Stimulated activated naive CD8-positive, alpha-beta T cell treated with anti-CD3 and anti-CD28 coated beads, Interleukin-15, Interleukin-2, amounts not matched to agents 100 U/mL and 50 U/mL, for 24 hours (primary cell): ENCODE data around the gene AHDC1.

Experiments
- ATAC-seq: fragments of 150-1000 bp; cut with Tn5 transposase; one replicate; pipeline ENCODE4 v1.10.0; 2021
- DNase-seq: peaks from one replicate; pipeline ENCODE4 v3.0.0; 2021

Gene AHDC1

DNA sequence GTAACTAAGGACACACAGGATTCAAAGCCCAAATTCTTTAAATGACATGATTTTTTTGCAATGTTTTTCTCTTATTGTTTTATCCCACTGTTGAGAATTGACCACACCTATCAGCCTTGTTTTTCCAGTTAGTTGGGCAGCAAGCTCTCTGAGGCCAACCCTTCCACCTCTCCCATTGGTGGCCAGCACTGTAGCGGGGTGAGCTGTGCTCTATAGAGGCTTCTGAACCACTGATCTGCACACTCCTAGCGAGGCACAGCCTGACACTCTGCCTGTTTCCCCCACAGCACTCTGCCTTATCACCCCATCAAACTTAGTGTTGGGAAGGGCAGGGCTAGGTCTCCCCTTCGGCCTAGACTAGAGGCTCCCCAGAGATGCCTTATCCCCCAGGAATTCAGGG lies 19.5 kb downstream of the AHDC1 start:
- ATAC-seq (no peak), DNase-seq (no peak)

DNA sequence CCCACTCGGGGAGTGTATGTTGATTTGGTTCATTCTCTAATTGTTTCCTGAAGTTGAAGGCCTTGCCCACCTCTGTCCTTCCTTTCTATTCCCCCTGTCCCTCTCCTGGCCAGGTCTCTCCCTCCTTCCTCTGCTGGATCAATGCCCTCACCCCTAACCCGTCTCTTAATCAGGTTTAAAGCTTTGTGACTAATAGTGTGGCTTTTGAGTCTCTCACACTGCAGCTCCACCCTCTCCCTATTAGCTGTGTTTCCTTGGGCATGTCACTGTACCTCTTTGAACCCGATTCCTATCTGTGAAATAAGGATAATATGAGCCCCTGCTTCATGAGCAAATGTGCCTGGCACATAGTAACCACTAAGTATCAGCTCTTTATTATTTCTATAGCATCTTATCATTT lies 20.5 kb downstream of the AHDC1 start:
- DNase-seq (no peak), ATAC-seq (no peak)

DNA sequence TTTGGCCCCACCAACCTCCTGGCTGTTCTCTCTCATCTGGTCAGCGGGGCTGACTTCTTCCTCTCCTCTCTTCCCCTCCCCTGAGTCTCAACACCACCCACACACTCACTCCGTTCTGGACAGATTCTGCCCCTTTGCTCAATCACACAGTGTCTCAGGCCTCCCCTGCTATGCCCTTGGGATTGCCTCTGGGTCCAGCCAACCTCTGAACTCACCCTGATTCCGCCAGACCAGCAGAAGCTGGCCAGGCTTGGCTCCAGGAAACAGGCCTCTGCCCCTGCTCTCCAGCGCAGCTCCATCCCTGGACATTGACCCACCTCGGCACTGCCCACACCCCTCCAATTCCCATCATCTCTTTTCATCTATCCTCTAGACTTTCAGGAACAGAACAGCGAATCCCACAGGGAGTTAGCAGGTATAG lies 22.1 kb downstream of the AHDC1 start:
- ATAC-seq (no peak), DNase-seq (no peak)

DNA sequence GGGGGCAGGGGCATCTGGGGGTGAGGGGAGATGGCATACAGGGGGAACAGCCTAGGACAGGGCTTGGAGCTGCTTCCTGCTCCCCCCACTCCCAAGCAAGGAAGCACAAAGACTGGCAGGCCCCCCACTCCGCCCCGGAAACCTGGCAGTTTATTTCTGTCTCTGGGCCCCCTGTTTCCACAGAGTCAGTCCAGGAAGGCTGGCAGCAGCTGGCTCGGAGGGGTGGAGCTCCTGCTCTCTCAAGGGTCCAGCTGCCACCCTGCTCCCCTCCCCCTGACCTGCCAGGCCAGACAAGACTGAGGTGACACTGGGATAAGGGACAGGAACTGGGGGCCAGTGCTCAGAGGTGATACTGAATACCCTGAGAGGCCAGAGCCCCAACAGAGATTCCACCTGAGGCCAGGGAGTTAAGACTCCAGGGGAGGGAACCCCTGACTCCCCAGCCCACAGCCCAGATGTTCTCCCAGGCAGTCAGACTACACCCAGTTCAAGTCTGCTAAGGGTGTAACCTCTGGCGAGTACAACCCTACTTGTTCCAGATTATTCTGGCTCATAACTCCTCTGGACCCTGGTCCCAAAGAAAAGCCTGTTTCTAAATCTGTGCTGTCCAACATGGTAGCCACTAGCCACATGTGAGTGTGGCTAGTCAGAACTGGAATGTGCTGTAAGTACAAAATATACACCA lies 26.3 kb downstream of the AHDC1 start:
- DNase-seq: no peak
- no peak for ATAC-seq

DNA sequence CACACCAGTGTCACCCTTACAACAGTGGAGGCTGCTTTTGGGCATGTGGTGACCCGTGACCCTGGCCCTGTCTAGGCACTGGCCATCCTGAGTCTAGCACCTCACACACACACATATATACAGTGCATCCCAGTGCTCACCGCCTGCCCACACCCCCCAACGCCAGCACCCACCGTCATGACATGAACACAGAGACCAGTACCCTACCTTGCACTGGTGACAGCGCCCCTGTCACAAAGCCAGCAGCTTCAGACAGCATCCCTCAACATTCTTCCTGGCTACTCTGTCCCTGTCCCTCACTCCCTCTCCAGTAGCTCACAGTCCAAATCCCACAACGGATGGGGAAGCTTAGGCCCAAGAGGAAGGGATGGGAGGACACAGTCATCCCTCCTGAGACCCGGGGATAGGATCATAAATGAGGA lies 27.1 kb downstream of the AHDC1 start:
- ATAC-seq (no peak), DNase-seq (no peak)

DNA sequence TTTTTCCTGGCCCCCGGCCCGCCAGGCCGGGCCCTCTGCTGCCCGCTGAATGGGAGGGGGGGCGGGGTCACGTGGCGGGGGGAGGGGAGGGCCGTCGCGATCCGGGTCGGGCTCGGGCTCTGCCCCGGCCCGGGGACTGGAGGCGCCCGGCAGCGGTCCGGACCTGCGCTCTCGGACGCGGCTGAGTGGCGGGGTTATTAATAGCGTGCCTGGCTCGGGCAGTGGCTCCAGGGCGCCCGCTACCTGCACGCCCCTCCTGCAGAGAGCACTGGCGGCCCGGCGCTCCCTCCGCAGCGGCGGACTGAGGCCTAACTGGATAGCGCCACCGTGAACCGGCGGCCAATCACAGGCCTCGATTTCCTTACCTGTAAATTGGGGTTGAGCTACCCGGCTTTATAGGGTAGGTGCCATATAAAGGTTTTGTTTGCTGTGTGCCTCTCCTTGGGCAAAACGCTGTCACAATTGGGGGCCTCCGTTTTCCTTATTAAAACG lies 28.1 kb downstream of the AHDC1 start:
- DNase-seq (no peak), ATAC-seq (no peak)

DNA sequence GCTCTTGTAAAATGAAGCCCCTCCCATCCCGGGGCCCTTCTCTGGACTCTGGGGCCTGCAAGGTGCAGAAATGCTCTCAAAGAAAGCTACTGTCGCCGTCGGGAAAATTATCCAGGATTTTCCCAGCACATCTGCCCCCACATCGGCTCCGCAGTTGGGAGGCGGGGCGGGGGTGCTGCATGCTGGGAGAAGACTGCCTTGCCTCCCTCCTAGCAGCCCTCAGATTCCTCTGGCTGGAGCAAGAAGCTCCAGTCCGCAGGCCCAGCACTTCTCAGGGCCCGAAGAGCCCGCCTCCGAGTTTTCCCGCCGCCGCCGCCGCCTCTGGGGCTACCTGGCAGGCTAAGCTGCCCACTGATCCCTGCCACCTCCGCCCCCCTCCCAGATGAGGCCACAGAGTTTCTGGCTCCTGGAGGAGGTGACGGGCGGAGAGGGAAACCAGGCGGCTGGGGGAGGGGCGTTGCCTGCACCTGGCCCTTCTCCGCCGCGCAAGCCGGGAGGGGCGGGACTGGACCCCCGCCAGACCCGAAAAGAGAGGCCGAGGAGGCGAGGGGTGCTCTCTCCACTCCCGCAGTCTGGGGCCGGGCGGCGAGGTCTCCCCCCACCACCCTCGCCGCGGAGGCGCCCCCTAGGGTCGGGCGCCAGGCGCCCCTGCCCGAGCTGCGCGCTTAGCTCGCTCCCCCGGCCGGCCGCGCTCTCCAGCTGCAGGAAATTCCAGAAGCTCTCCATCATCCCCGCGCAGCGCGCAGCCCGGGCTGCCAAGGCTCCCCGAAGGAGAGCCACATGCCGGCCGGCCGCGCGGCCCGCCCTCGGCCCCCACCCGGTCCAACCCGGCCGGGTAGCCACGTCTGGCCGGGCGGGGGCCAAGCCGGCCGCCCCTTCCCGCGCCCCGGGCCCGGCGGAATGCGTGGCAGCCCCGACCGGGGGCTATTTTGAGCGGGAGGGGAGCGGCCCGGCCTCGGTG lies 28.8 kb downstream of the AHDC1 start:
- DNase-seq: no peak
- no peak for ATAC-seq

DNA sequence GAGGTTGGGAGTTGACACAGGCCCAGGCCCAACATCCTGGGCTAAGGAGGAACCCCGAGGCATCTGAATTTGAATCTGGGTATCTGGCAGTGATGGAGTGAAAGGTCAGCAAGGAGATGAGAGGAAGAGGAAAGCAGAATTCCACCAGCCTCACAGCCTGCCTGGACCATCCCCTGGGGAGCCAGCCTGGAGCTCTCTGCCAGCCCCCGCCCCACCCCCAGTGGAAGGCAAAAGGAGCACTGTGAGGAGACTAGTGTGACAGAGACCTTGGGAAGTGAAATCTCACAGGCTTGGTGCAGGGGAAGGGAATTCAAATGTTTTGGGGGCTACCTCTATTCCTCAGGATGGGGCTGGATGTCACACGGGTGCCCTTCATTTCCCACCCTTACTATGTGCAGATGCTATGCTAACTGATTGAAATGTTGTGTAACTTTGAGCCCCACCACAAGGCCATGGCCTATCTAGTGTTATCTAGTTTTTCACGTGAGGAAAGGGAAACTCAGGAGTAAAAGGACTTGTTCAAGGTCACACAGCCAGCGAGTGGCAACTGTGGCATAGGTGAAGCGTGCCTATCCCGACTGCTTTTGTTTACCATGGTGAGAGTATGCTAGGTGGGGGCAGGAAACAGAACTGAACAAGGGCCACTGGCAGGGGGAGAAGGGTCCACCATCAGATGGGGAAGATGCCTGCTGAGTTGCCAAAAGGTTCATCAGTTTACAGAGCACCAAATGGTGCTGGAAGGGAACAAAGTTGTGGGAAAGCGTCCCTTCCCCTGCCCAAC lies 29.8 kb downstream of the AHDC1 start:
- no peak for ATAC-seq
- DNase-seq: no peak

DNA sequence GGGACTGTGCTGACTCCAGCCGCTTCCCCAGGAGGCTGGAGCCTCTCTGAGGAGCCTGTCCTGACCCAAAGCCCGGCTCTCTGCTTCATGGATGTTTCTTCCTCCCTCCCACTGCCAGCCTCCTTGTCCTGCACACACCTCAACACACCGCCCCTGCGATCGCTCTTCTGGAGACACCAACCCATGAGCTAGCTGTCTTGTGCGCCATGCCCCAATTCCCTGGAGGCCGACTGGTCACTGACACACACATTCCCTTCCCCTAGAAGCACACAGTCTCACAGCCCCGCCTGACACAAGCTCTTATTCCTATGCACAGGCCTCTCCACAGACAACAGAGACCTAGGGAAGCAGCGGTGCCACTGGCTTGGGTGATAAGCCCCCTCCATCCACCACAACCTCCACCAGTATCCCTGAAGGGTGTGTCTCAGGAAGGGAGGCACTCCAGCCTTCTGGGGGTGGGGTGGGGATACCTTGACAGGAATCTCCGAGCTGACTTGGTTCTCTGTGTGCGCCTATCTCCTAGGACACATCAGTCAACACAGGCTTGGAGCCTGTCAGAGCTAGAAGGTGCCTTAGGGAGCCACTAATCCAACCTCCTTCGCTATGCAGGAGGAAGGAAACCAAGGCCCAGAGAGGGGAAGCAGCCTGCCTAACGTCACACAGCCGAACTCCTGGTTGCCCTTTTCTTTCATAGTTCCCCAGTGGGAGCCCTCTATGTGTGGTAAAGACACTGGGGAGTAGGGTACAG lies 31.1 kb downstream of the AHDC1 start:
- no peak for ATAC-seq
- no peak for DNase-seq

DNA sequence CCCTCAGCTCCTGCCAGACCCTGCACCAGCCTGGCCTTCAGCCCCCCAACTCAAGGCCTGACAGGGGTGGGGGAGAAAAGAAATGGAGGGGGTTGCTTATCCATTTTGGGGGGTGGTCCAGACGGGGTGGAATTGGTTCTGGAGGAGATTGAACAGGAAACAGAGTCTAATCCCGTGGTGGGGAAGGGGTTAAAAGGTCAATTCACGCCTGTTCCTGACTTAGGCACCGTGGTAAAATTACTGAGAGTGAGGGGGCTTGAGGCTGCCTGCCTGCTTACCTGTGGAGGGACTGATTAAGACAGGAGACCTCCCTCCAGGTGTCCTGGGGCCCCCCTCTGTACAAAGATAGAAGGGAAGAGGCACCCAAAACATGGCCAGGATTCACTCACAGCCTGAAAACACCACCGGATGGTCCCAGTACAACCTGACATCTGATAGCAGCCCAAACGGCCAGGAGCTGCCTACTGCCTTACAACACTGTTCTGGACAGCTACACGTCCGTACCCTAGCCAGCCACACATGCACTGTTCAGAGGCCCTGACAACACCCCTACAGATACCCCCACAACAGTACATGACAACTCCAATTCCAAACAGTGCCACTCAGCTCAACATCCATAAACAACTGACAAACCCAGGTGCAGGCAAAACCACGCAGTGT lies 31.8 kb downstream of the AHDC1 start:
- ATAC-seq (no peak), DNase-seq (no peak)

DNA sequence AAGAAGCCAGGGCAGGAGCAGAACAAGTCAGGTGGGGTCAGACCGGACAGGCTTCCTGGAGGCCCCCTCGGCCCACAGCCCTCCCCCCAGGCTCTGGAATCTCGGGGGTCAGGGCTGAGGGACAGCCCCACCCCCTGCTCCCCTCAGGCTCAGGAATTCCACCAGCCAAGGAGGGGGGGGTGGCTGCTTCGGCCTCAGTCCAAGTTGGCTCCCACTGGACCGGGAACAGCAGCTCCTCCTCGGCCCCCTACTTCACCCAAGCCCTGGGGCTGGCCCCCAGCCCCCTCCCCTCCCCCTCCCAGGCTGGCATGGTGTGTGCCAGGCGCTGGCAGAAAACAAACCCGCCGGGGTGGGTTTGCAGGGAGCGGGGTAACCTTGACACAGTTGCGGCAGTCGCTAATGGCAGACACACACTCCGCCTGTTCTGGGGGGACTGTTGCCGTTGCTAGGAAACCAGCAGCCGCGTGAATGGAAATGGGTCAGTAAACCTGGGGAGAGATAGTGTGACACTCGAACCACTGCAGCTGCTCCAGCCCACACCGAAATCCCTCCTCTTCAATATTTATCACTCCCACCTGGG lies 32.4 kb downstream of the AHDC1 start:
- DNase-seq: no peak
- no peak for ATAC-seq

DNA sequence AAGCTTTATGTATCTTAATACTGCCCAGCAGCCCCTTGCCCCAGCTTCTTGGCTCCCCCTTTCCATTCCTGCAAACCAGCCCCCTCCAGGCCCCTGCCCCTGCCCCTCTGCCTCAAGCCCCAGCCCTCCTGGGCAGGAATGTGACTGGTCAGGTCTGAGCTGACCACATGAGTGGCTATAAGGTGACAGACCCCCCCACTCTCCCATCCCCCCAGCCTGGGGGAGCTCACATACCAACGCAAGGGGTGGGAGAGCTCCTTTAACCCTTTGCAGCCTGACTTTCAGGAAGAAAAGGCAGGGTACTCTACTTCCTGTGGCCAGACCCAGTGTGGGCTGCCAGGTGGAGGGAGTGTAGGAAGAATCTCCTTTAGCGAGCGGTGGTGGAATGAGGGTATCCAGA lies 33.2 kb downstream of the AHDC1 start:
- DNase-seq (no peak), ATAC-seq (no peak)

DNA sequence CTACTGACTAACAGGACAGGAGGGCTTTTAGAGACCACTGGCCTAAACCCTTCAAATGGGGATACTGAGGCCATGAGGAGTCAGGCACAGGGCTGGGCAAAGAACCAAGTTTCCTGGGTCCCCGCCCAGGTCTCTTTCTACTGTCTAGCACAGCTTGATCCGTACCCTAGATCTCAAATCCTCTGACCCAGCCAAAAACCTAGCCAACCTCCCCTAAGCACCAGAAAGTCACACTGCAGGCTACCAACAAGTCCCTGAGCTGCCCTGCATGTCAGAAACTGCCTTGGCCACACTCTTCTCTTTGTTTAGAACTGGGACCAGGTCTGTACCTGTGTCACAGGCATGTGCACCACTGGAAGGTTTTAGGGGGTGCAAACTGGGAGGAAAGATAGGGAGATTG lies 33.6 kb downstream of the AHDC1 start:
- no peak for DNase-seq
- no peak for ATAC-seq

DNA sequence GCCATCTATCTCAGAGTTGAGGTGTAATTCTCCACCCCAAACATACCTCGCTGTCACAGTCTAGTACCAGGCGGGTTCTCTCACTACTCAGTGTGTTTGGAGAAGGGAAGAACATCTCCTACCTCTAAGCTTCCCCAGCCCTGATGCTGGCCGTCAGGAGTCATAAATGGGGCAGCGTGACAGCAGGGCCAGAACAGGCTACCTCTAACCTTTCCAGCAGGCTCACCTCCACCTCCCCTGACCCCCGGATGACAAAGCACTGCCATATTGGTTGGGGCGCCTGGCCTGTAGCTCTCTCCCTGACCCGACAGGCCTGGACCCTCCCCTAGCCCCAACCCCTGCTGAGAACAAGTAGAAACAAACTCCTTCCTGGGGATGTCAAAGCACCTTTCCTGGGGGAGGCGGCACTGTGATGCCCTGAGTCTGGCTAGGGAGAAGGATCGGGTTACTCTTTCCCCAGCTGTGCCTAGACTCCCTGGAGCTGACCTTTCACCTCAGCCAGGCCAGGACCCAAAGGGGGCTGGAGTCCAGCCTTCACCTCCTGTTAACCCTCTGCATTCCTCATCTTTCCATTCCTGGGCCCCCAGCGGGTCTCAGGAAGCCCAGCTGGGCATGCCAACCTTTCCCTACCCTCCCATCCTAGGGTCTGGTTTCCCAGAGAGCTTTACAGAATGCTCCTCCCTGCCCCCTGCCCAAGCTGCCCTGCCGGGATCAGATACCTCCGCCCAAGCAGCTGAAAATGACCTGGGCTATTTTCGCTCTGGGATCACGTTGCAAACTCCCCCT lies 34.2 kb downstream of the AHDC1 start:
- DNase-seq (no peak), ATAC-seq (no peak)

DNA sequence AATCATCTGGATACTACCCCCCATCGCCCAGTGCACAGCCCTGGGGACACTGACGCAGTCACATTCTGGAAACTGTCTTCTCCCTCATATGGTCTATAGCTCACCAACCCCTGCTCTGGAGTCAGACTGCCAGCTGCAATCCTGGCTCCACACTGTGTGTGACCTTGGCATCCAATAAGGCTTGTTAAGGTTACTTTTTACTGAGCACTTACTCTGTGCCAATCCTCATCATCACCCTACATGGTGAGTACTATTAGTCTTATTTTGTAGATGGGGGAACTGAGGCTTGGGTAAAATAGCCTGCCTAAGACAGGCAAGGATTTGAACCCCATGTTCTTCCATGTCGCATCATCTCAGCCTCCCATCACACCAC lies 34.9 kb downstream of the AHDC1 start:
- DNase-seq: no peak
- no peak for ATAC-seq

DNA sequence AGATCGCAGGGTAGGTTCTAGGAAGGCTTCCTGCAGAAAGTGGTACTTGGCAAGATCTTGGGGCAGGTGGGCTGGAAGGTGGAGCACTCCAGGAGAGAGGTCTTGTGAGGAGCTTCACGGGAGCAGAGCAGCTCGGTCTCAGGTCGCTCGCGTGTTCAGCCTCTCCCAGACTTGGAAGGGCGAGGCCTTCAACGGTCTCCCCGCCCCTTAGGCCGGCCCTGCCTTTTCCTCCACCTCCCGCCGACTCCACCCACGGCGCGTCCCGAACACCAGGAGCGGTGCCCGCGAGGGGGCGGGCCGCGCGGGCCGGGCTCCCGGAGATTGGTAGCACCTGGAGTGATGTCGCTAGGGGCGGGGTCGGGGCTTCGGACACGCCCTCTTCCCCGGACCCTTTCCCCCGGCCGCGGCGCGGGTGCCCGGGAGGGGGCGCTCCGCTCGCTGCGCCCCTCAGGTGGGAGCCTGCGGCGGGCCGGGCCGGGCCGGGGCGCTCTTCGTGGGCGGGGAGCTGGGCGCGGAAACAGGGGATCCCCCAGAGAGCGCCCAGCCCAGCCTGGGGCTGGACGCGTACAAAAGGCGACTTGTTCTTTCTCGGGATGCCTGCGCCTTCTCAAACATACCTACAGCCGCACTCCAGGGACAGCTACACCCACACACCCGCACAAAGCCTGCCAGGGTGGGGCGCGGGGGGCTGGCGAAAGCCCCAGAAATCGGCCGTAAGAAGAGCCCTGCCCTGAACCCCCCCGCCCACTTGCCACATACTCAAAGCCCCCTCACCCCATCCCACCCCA lies 35.5 kb downstream of the AHDC1 start:
- peak; percentile 92 for ATAC-seq
- peak; percentile 95 for DNase-seq

DNA sequence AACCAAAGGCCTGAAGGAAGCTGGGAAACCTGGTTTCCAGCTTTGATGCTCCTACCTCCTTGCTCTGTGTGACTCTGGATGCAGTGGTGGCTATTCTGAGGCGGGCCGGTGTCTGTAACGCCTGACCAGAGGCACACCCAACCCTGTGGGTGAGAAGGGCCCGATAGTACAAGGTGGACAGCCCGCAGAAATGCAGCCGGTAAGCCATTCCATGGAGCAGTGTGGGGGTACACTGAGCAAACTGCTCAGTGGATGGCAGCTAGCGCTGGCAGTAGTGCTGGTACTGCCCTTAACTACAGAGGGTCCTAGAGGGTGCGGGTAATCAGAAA lies 36.0 kb downstream of the AHDC1 start:
- ATAC-seq: no peak
- no peak for DNase-seq

DNA sequence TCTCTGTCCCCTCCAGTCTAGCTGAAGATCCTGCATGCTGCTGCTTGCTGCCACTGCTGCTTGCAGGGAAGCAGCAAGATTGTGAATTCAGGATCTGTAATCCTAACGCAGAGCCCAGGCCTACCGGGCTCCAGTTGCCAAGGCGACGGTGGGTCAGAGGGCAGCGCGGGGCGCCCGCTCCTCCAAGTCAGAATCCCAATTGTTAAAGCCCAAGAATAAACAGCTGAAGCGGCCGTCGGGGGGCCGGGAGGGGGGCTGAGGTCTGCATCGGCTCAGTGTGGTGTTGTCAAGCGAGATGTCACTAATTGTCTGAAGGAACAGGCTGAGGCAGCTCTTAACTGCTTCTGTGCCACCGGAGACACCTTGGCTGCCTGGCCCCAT lies 36.8 kb downstream of the AHDC1 start:
- DNase-seq: no peak
- no peak for ATAC-seq

DNA sequence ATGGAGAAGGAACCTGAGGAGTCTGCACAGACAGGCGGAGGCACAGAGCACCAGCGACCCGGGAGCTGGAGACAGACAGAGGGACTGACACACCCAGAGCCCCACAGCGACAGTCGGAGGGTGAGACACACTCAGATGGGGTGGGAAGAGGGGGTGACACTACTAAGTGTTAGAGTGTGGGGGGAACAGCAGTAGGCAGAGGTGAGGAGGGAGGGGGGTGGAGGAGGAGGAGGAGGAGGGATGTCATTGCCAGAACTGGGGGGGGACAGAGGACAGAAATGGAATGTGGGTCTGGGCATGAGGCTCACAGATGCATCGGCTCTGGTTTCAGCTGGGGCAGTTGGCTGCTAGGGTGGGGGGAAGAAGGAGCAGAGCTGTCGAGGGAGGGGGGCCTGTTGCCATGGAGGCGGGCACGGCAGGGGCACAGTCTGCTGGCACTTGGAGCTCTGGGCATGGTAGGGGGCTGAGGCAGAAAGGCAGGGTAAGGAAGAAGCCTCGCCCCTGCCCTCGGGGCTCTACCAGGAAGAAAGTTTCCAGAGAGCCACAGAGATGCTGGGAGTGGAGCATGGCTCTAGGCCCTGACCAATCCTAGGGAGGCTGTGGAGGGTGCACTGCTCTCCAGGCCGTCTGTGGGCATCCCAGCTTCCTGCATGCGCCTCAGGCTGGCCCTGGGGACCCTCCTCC lies 37.3 kb downstream of the AHDC1 start:
- ATAC-seq (no peak), DNase-seq (no peak)
